Mesenchymal stem cell (in vitro differentiated cells and primary cell): ENCODE results near the gene LUZP2.
A peak's percentile ranks its signal among the peaks of the same experiment; 100 is the strongest.

ENCODE experiments used
- DNase-seq: peaks from one replicate; pipeline ENCODE4 v3.0.0-alpha.2; 2013
- H2AFZ ChIP-seq: one replicate; pipeline ENCODE4 v1.6.1; 2013; ENCODE audit warnings: low read depth, mild to moderate bottlenecking, control low read depth, inconsistent platforms, low read length, moderate library complexity
- H2AK5ac ChIP-seq: 2 replicates; pipeline ENCODE4 v1.6.1; 2013; ENCODE audit warnings: low read length, moderate library complexity, mild to moderate bottlenecking, inconsistent platforms; ENCODE audit not compliant: severe bottlenecking
- H2BK120ac ChIP-seq: one replicate; pipeline ENCODE4 v1.6.1; 2013; ENCODE audit warnings: low read depth, mild to moderate bottlenecking, inconsistent platforms, low read length, moderate library complexity
- H2BK12ac ChIP-seq, 2 experiments: one replicate each; pipeline ENCODE4 v1.6.1; 2013; ENCODE audit warnings: inconsistent platforms in 2 of 2, low read length in 2 of 2, mild to moderate bottlenecking in 2 of 2, moderate library complexity in 2 of 2, control low read depth in 1 of 2
- H2BK15ac ChIP-seq: one replicate; pipeline ENCODE4 v1.6.1; 2013; ENCODE audit warnings: mild to moderate bottlenecking, low read depth, inconsistent platforms; ENCODE audit not compliant: poor library complexity, severe bottlenecking
- H2BK5ac ChIP-seq: 2 replicates; pipeline ENCODE4 v1.6.1; 2013; ENCODE audit warnings: low read depth, mild to moderate bottlenecking, low read length, control low read depth, inconsistent platforms; ENCODE audit not compliant: poor library complexity, severe bottlenecking
- H3K14ac ChIP-seq, 2 experiments: one replicate each; pipeline ENCODE4 v1.6.1; 2013; ENCODE audit warnings: inconsistent platforms in 2 of 2, low read length in 2 of 2, control low read depth in 1 of 2, mild to moderate bottlenecking in 1 of 2, moderate library complexity in 1 of 2
- H3K18ac ChIP-seq, 2 experiments: one replicate each; pipeline ENCODE4 v1.6.1; 2013; ENCODE audit warnings: inconsistent platforms in 2 of 2, low read length in 2 of 2, control low read depth in 1 of 2, low read depth in 1 of 2, mild to moderate bottlenecking in 1 of 2
- H3K23ac ChIP-seq, 2 experiments: one replicate each; pipeline ENCODE4 v1.6.1; 2013; ENCODE audit warnings: inconsistent platforms in 2 of 2, low read length in 2 of 2, mild to moderate bottlenecking in 2 of 2, moderate library complexity in 2 of 2, control low read depth in 1 of 2
- H3K27ac ChIP-seq: 2 replicates; pipeline ENCODE4 v1.5.1; 2013; ENCODE audit warnings: mild to moderate bottlenecking, moderate library complexity, low read length, control low read depth, inconsistent platforms; ENCODE audit not compliant: poor library complexity, severe bottlenecking
- H3K27me3 ChIP-seq, 2 experiments: 2 replicates each; pipeline versions ENCODE4 v1.6.1 to v1.7.0; 2013; ENCODE audit warnings: low read length in 2 of 2, mild to moderate bottlenecking in 2 of 2, moderate library complexity in 2 of 2, control low read depth in 1 of 2, inconsistent platforms in 1 of 2; ENCODE audit not compliant: control insufficient read depth in 1 of 2, insufficient read depth in 1 of 2
- H3K36me3 ChIP-seq, 2 experiments: 2 replicates each; pipeline versions ENCODE4 v1.6.1 to v1.7.0; 2013; ENCODE audit warnings: low read length in 2 of 2, control low read depth in 1 of 2, inconsistent platforms in 1 of 2, low read depth in 1 of 2, mild to moderate bottlenecking in 1 of 2; ENCODE audit not compliant: insufficient read depth in 2 of 2, control insufficient read depth in 1 of 2
- H3K4ac ChIP-seq, 2 experiments: one replicate each; pipeline ENCODE4 v1.6.1; 2013; ENCODE audit warnings: inconsistent platforms in 2 of 2, low read length in 2 of 2, mild to moderate bottlenecking in 2 of 2, moderate library complexity in 2 of 2, control low read depth in 1 of 2, low read depth in 1 of 2
- H3K4me1 ChIP-seq: 2 replicates; pipeline ENCODE4 v1.6.1; 2013; ENCODE audit warnings: low read depth, low read length, control low read depth; ENCODE audit not compliant: control insufficient read depth, insufficient read depth
- H3K4me2 ChIP-seq: 2 replicates; pipeline ENCODE4 v1.6.1; 2013; ENCODE audit warnings: low read length, mild to moderate bottlenecking, inconsistent platforms; ENCODE audit not compliant: poor library complexity, severe bottlenecking
- H3K4me3 ChIP-seq, 2 experiments: 2 replicates each; pipeline versions ENCODE4 v1.5.1 to v1.7.0; 2013; ENCODE audit warnings: low read length in 2 of 2, mild to moderate bottlenecking in 2 of 2, control low read depth in 1 of 2, low read depth in 1 of 2; ENCODE audit not compliant: insufficient read depth in 1 of 2
- H3K79me1 ChIP-seq: replicated peaks from 2 replicates; pipeline ENCODE4 v1.6.1; 2013; ENCODE audit warnings: mild to moderate bottlenecking, control low read depth, low read length, inconsistent platforms; ENCODE audit not compliant: poor library complexity, severe bottlenecking
- H3K9ac ChIP-seq: 2 replicates; pipeline ENCODE4 v1.7.0; 2013; ENCODE audit warnings: mild to moderate bottlenecking, low read length, moderate library complexity
- H3K9me3 ChIP-seq: 2 replicates; pipeline ENCODE4 v1.7.0; 2013; ENCODE audit warnings: mild to moderate bottlenecking, low read length; ENCODE audit not compliant: control insufficient read depth
- H4K8ac ChIP-seq: one replicate; pipeline ENCODE4 v1.6.1; 2013; ENCODE audit warnings: inconsistent platforms, mild to moderate bottlenecking, low read length, moderate library complexity
- H4K91ac ChIP-seq: one replicate; pipeline ENCODE4 v1.6.1; 2013; ENCODE audit warnings: mild to moderate bottlenecking, low read length, inconsistent platforms
- WGBS: methylation state at CpG from one replicate; pipeline ENCODE4 v1.1.7; 2013; ENCODE audit warnings: mixed read lengths; 5-methylcytosine and 5-hydroxymethylcytosine counted together

LUZP2 gene

DNA sequence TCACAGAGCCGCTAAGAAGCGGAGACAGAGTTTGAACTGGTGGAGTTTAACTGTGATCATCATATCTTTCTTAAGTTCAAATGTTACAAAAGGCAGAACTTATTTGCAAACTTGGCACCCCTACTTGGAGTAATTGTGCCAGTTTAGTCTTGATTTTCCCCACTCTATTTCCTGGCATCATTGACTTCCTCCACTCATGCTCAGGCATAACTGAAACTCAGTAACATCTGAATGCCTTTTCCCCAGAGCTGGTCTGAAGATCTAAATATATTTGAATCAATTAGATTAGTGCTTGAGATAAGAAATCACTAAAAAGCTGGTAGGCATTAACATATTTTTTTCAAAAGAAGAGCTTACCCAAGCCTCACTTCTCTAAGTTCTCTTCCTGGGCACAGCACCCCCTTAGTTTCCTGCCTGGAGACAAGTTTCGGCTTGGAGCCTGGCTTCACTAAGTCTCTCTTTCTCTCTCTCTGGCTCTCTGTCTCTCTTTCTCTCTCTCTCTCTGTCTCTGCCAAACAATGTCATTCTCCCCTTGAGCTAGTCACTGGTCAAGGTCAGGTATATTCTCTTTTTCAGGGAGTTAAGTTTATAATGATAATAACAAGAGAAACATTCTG lies 190.8 kb downstream of the LUZP2 start:
- Histone ChIP-seq H3K9me3 (no peaks in the 10 kb centered on the region), H2AFZ (no peak overlapping the region), H2BK120ac (no peak overlapping the region), H4K8ac (no peak overlapping the region), H3K9ac (no peak overlapping the region), H2BK15ac (no peak overlapping the region), H2BK5ac (no peak overlapping the region), H3K14ac (no peak overlapping the region), H3K36me3 (no peaks in the 10 kb centered on the region), H3K4ac (no peak overlapping the region), H3K23ac (no peak overlapping the region), H2BK12ac (no peak overlapping the region), H4K91ac (no peak overlapping the region), H3K18ac (no peak overlapping the region), H2AK5ac (no peak overlapping the region), H3K4me3 (no peak overlapping the region), H3K79me1 (no peaks in the 10 kb centered on the region), H3K4me2 (no peak overlapping the region), H3K4me1 (no peaks in the 10 kb centered on the region), H3K27ac (no peak overlapping the region), H3K27me3 (no peaks in the 10 kb centered on the region)
- no peak for DNase-seq
- 93% methylated on average over 2 of the region's 3 CpGs for WGBS

DNA sequence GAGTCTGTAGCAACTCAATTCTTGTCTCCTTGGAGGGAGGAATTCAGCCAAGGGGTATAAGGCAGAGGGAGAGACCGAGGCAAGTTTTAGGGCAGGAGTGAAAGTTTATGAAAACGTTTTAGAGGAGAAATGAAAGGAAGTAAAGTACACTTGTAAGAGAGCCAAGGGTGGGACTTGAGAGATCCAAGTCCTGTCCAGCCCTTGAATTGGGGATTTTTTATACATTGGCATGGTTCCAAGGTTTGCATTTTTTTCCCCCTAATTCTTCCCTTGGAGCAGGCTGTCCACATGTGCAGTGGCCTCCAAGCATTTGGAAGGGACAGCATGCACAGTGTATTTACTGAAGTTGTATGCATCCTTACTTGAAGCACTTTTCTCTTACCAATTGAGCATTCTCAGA lies 192.1 kb downstream of the LUZP2 start:
- H2BK120ac ChIP-seq = no peak overlapping the region
- H3K9me3 ChIP-seq = no peaks in the 10 kb centered on the region
- no peak overlapping the region for H2BK5ac ChIP-seq
- no peaks in the 10 kb centered on the region for H3K36me3 ChIP-seq
- no peak overlapping the region for H3K27ac ChIP-seq
- H4K91ac ChIP-seq = no peak overlapping the region
- no peak overlapping the region for H3K23ac ChIP-seq
- no peak overlapping the region for H2AFZ ChIP-seq
- no peak overlapping the region for H2BK15ac ChIP-seq
- H3K14ac ChIP-seq = no peak overlapping the region
- H3K18ac ChIP-seq = no peak overlapping the region
- no peak overlapping the region for H3K4me2 ChIP-seq
- WGBS = 78% methylated on average over 2 of the region's 2 CpGs
- no peak overlapping the region for H3K9ac ChIP-seq
- no peaks in the 10 kb centered on the region for H3K79me1 ChIP-seq
- no peaks in the 10 kb centered on the region for H3K27me3 ChIP-seq
- no peak overlapping the region for H4K8ac ChIP-seq
- DNase-seq = no peak
- no peaks in the 10 kb centered on the region for H3K4me1 ChIP-seq
- no peak overlapping the region for H3K4ac ChIP-seq
- no peak overlapping the region for H2BK12ac ChIP-seq
- no peak overlapping the region for H2AK5ac ChIP-seq
- no peak overlapping the region for H3K4me3 ChIP-seq

DNA sequence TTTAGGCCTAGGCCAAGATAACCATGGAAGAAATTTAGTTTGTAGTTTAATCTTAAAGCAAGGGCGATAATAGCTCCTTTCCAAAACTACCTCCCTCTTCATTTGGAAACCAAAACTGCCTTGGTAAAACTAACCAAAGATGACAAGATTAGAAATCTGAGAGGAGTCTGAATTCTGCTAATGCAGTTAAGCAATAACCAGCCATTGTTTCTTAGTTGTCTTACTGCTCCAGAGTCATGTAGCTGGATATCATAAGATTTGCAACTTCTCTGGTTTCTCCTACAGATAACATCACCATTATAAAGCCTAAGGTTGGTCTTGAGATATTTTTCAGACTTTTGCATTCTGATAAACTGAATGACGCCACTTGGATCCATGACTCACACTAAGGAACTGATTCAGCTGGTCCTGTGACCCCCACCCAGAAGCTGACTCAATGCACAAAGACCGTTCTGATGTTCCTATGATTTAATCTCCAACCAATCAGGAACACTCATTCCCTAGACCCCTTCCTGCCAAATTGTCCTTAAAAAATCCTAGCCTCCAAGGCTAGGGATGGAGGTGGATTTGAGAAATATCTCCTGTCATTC lies 200.8 kb downstream of the LUZP2 start:
- Histone ChIP-seq H2BK5ac (no peak overlapping the region), H4K8ac (no peak overlapping the region), H3K27ac (no peak overlapping the region), H3K9me3 (peaks cover 8% of the 10 kb centered on the region), H2BK120ac (no peak overlapping the region), H3K27me3 (no peaks in the 10 kb centered on the region), H4K91ac (no peak overlapping the region), H3K18ac (no peak overlapping the region), H2BK15ac (no peak overlapping the region), H3K9ac (no peak overlapping the region), H3K4me2 (no peak overlapping the region), H3K4me1 (no peaks in the 10 kb centered on the region), H3K36me3 (no peaks in the 10 kb centered on the region), H2BK12ac (no peak overlapping the region), H2AFZ (no peak overlapping the region), H3K14ac (no peak overlapping the region), H3K4me3 (no peak overlapping the region), H3K4ac (no peak overlapping the region), H3K23ac (no peak overlapping the region), H3K79me1 (no peaks in the 10 kb centered on the region), H2AK5ac (no peak overlapping the region)
- peak; percentile 24 for DNase-seq
- 9% methylated on average over 2 of the region's 3 CpGs for WGBS

DNA sequence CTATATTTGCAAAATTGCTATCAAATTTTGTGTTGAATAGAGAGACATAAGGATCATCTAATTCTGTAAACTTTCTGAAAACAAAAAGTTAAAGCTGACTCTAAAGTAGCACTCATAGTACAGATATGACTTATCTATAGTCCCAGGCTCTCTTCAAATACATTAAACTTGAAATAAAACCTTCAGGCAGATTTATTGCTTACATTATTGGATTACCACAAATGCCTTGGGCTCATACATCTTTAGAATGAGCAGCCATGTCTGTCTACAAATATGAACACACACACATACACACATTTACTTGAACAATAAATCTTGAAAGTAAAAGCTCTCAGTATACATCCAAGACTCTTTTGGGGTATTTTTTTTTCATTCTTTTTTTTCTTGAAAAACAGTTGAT lies 207.9 kb downstream of the LUZP2 start:
- Histone ChIP-seq H2AFZ (no peak overlapping the region), H3K79me1 (no peaks in the 10 kb centered on the region), H2BK5ac (no peak overlapping the region), H2AK5ac (no peak overlapping the region), H3K9me3 (peaks cover 5% of the 10 kb centered on the region), H3K4ac (no peak overlapping the region), H4K8ac (no peak overlapping the region), H3K23ac (no peak overlapping the region), H3K27ac (no peak overlapping the region), H2BK12ac (no peak overlapping the region), H3K27me3 (no peaks in the 10 kb centered on the region), H3K4me3 (no peak overlapping the region), H3K4me2 (no peak overlapping the region), H3K36me3 (no peaks in the 10 kb centered on the region), H2BK15ac (no peak overlapping the region), H3K14ac (no peak overlapping the region), H4K91ac (no peak overlapping the region), H3K9ac (no peak overlapping the region), H2BK120ac (no peak overlapping the region), H3K4me1 (no peaks in the 10 kb centered on the region), H3K18ac (no peak overlapping the region)
- DNase-seq = no peak
